SK-N-SH (cell line): Measurements from ENCODE around the gene POLR3H. TPM values are rescaled to one million over a fixed set of nuclear protein-coding genes. Genes with fewer than 3 reads are reported as not detected.

Experiments
- CTCF ChIA-PET: fragments of 300-600, 350-600 bp; formaldehyde crosslinking; extraction: SDS; loops from one replicate; lab custom pipeline; 2021; lab: Yijun Ruan, JAX
- POLR2A ChIA-PET: fragments of 350-600 bp; sonication (Branson Sonifier 250); formaldehyde crosslinking; extraction: SDS; loops from one replicate; lab custom pipeline; 2020; ENCODE audit warnings: antibody characterized with exemption, inconsistent platforms; lab: Yijun Ruan, JAX
- DNase-seq: peaks from one replicate; pipeline ENCODE4 v3.0.0; 2012
- H2AFZ ChIP-seq: fragments of 200-600 bp; sonication (generic); 2 replicates; pipeline ENCODE4 v1.8.1; 2016; ENCODE audit warnings: antibody characterized with exemption, mild to moderate bottlenecking, low read depth
- H3F3A ChIP-seq: fragments of 200-600 bp; sonication (generic); replicated peaks from 2 replicates; pipeline ENCODE3; 2016; ENCODE audit warnings: antibody characterized with exemption, mild to moderate bottlenecking; ENCODE audit not compliant: insufficient read depth
- H3K27ac ChIP-seq, 2 experiments: fragments of 200-500 bp in 1 of 2; fragments of 200-600 bp in 1 of 2; sonication (Bioruptor generic) in 1 of 2; sonication (generic), shearing (Covaris generic) in 1 of 2; 2 replicates each; pipeline versions ENCODE4 v1.5.1 to v1.6.1; 2014 to 2016; ENCODE audit warnings: low read depth in 2 of 2, inconsistent platforms in 1 of 2, low read length in 1 of 2, mild to moderate bottlenecking in 1 of 2, mixed read lengths in 1 of 2
- H3K27me3 ChIP-seq: fragments of 200-600 bp; sonication (generic), shearing (Covaris generic); 2 replicates; pipeline ENCODE4 v1.6.1; 2016; ENCODE audit warnings: mixed run types; ENCODE audit not compliant: insufficient read depth
- H3K36me3 ChIP-seq, 2 experiments: fragments of 200-500 bp in 1 of 2; fragments of 200-600 bp in 1 of 2; sonication (Bioruptor generic) in 1 of 2; sonication (generic) in 1 of 2; replicated peaks in 1 of 2; 2 replicates each; pipeline versions ENCODE3 to v1.5.1; 2014 to 2016; ENCODE audit warnings: low read length in 1 of 2, mild to moderate bottlenecking in 1 of 2; ENCODE audit not compliant: insufficient read depth in 2 of 2, control insufficient read depth in 1 of 2
- H3K4me1 ChIP-seq, 2 experiments: fragments of 200-500 bp in 1 of 2; fragments of 200-600 bp in 1 of 2; sonication (Bioruptor generic) in 1 of 2; sonication (generic), shearing (Covaris generic) in 1 of 2; 2 replicates each; pipeline versions ENCODE4 v1.5.1 to v1.6.1; 2014 to 2016; ENCODE audit warnings: low read depth in 1 of 2, low read length in 1 of 2, mixed run types in 1 of 2; ENCODE audit not compliant: insufficient read depth in 2 of 2, control insufficient read depth in 1 of 2
- H3K4me2 ChIP-seq: fragments of 200-600 bp; sonication (generic), shearing (Covaris generic); 2 replicates; pipeline ENCODE4 v1.6.1; 2017; ENCODE audit warnings: mixed run types
- H3K4me3 ChIP-seq, 2 experiments: fragments of 200-500 bp in 1 of 2; fragments of 200-600 bp in 1 of 2; sonication (Bioruptor generic) in 1 of 2; sonication (generic), shearing (Covaris generic) in 1 of 2; 2 replicates each; pipeline versions ENCODE4 v1.5.1 to v1.8.1; 2014 to 2016; ENCODE audit warnings: low read depth in 2 of 2, inconsistent platforms in 1 of 2, low read length in 1 of 2, mild to moderate bottlenecking in 1 of 2, mixed read lengths in 1 of 2, moderate library complexity in 1 of 2
- H3K79me2 ChIP-seq: fragments of 200-600 bp; sonication (generic); 2 replicates; pipeline ENCODE4 v1.8.1; 2017; ENCODE audit warnings: mild to moderate bottlenecking; ENCODE audit not compliant: insufficient read depth
- H3K9ac ChIP-seq: fragments of 200-600 bp; sonication (generic); 2 replicates; pipeline ENCODE4 v1.6.1; 2017; ENCODE audit warnings: mixed run types
- H3K9me2 ChIP-seq: fragments of 200-600 bp; sonication (generic); 2 replicates; pipeline ENCODE4 v1.6.1; 2017; ENCODE audit warnings: mixed run types
- H3K9me3 ChIP-seq: fragments of 200-600 bp; sonication (generic); 2 replicates; pipeline ENCODE4 v1.6.1; 2017; ENCODE audit warnings: mixed run types, mild to moderate bottlenecking, moderate library complexity
- H4K20me1 ChIP-seq: fragments of 200-600 bp; sonication (generic); 2 replicates; pipeline ENCODE4 v1.6.1; 2017; ENCODE audit warnings: mild to moderate bottlenecking, mixed run types; ENCODE audit not compliant: insufficient read depth
- FOSL2 ChIP-seq: IDR thresholded peaks from 2 replicates; pipeline ENCODE4 v1.4.0; 2012; ENCODE audit warnings: low read depth, mild to moderate bottlenecking, moderate library complexity, borderline replicate concordance
- GABPA ChIP-seq: IDR thresholded peaks from 2 replicates; pipeline ENCODE4 v1.4.0; 2012; ENCODE audit warnings: low read depth, mild to moderate bottlenecking
- GATA2 ChIP-seq: sonication (generic); formaldehyde crosslinking; IDR thresholded peaks from 2 replicates; pipeline ENCODE4 v1.5.0; 2020; ENCODE audit warnings: mild to moderate bottlenecking, missing genetic modification reagents
- RCOR1 ChIP-seq: fragments of 150-350 bp; IDR thresholded peaks from 2 replicates; pipeline ENCODE4 v1.6.1; 2017; ENCODE audit warnings: antibody characterized with exemption, low read length
- RFX5 ChIP-seq: IDR thresholded peaks from 2 replicates; pipeline ENCODE4 v1.6.1; 2012; ENCODE audit warnings: mild to moderate bottlenecking, improper control_type of control experiment, low read length
- YY1 ChIP-seq: IDR thresholded peaks from 2 replicates; pipeline ENCODE4 v1.4.0; 2012; ENCODE audit warnings: low read depth, mild to moderate bottlenecking
- WGBS: methylation state at CpG from one replicate; pipeline ENCODE4 v1.1.6; 2017; ENCODE audit warnings: low lambda C conversion rate; 5-methylcytosine and 5-hydroxymethylcytosine counted together
- polyA plus RNA-seq, 3 experiments: library from polyadenylated mRNA; depleted of rRNA; stranded (reverse); fragments of >200 nt; gene quantifications; 2 replicates each; pipeline ENCODE4 v1.2.3, GENCODE V29; 2012

The POLR3H gene
- polyA plus RNA-seq, 1 of the 3 experiments (the other 2 are of a cell fraction), result 22.9 TPM

- H3K79me2 ChIP-seq, result peaks cover 51% of the 10 kb centered on the region
Observed at GRCh38 chr22:41478473-41478872, 65.8 kb downstream of the POLR3H start.

More at GRCh38 chr22:41478473-41478872, 65.8 kb downstream of the POLR3H start:
- ChIA-PET CTCF (interaction anchor here (0.8 to 1.7 kb wide), 3 partner anchors 9 to 75 kb away, joined by 3 to 5 read pairs (median 5); no protein-coding TSS in a partner anchor), POLR2A (no interaction called here)
- Histone ChIP-seq H3K4me2 (no peak overlapping the region), H3K9me2 (no peaks in the 10 kb centered on the region), H4K20me1 (peaks cover 4% of the 10 kb centered on the region; the same call in 1 of the 2 replicates), H3F3A (no peaks in the 10 kb centered on the region), H2AFZ (no peak overlapping the region), H3K4me3 (no peak overlapping the region), H3K9me3 (no peaks in the 10 kb centered on the region), H3K27me3 (no peaks in the 10 kb centered on the region), H3K36me3 (no peaks in the 10 kb centered on the region), H3K9ac (no peak overlapping the region), H3K27ac (no peak overlapping the region), H3K4me1 (no peaks in the 10 kb centered on the region)
- WGBS, result 88% methylated on average over 2 of the region's 2 CpGs
- DNase-seq, result no peak
- TF ChIP-seq RCOR1 (no peak), YY1 (no peak), GATA2 (CRISPR knock-in tag) (no peak), RFX5 (no peak), FOSL2 (no peak), GABPA (no peak)

Other genes with a start within 250 kb of the POLR3H start
- gene ZC3H7B, start 242.9 kb downstream of the POLR3H start, polyA plus RNA-seq (2012; rRNA removed), result 21.7 and 27.1 TPM in 2 replicates
- 3.6 and 5.0 TPM in 2 replicates for gene TEF, start 162.5 kb downstream of the POLR3H start, polyA plus RNA-seq (2012; rRNA removed)
- gene TOB2, start 97.7 kb downstream of the POLR3H start, polyA plus RNA-seq (2012; rRNA removed), result 6.2 and 8.3 TPM in 2 replicates
- 39.6 and 47.5 TPM in 2 replicates for gene PHF5A, start 75.8 kb downstream of the POLR3H start, polyA plus RNA-seq (2012; rRNA removed)
- 21.1 and 47.0 TPM in 2 replicates for gene ACO2, start 75.4 kb downstream of the POLR3H start, polyA plus RNA-seq (2012; rRNA removed)
- gene CSDC2, start 16.5 kb upstream of the POLR3H start, polyA plus RNA-seq (2012; rRNA removed), result 5.5 and 5.7 TPM in 2 replicates
- gene PMM1, start 45.4 kb upstream of the POLR3H start, polyA plus RNA-seq (2012; rRNA removed), result 44.3 and 46.4 TPM in 2 replicates
- 8.2 and 12.7 TPM in 2 replicates for gene DESI1, start 76.6 kb upstream of the POLR3H start, polyA plus RNA-seq (2012; rRNA removed)
- gene XRCC6, start 76.8 kb upstream of the POLR3H start, polyA plus RNA-seq (2012; rRNA removed), result 78.1 and 79.0 TPM in 2 replicates
- 273 and 282 TPM in 2 replicates for gene SNU13, start 144.4 kb upstream of the POLR3H start, polyA plus RNA-seq (2012; rRNA removed)
- gene MEI1, start 155.0 kb upstream of the POLR3H start, polyA plus RNA-seq (2012; rRNA removed), result not detected in 2 replicates